Liver (tissue), 9 donors: ENCODE measurements around the gene GCNA. TPM values are rescaled to one million over a fixed set of nuclear protein-coding genes. Genes with fewer than 3 reads are reported as not detected.
"Not testable (repeated sequence)": the region's sequence is repeated elsewhere in the genome, so short reads cannot be mapped to it uniquely, and the experiment has no call there.

Experiments used
- DNase-seq: peaks from one replicate; pipeline ENCODE4 v3.0.0-alpha.2; 2017; ENCODE audit warnings: low spot score
- H3K27ac ChIP-seq, 2 donors: one replicate each; pipeline ENCODE4 v1.7.0; 2013; ENCODE audit warnings: inconsistent platforms in 2 of 2, low read length in 2 of 2, control low read depth in 1 of 2, low read depth in 1 of 2, mild to moderate bottlenecking in 1 of 2
- H3K27me3 ChIP-seq, 4 donors: one replicate each; pipeline versions ENCODE4 v1.6.1 to v1.7.0; 2013; ENCODE audit warnings: low read length in 3 of 4, inconsistent platforms in 1 of 4, mild to moderate bottlenecking in 1 of 4, moderate library complexity in 1 of 4; ENCODE audit not compliant: control insufficient read depth in 4 of 4, insufficient read depth in 4 of 4
- H3K36me3 ChIP-seq, 4 donors: one replicate each; pipeline versions ENCODE4 v1.6.1 to v1.7.0; 2013; ENCODE audit warnings: low read length in 3 of 4, mild to moderate bottlenecking in 3 of 4, low read depth in 1 of 4, moderate library complexity in 1 of 4; ENCODE audit not compliant: control insufficient read depth in 4 of 4, insufficient read depth in 3 of 4
- H3K4me1 ChIP-seq, 4 donors: one replicate each; pipeline versions ENCODE4 v1.6.1 to v1.7.0; 2013; ENCODE audit warnings: low read length in 3 of 4, mild to moderate bottlenecking in 3 of 4, moderate library complexity in 1 of 4; ENCODE audit not compliant: control insufficient read depth in 4 of 4, insufficient read depth in 4 of 4
- H3K4me3 ChIP-seq, 3 donors: one replicate each; pipeline versions ENCODE4 v1.6.1 to v1.7.0; 2013; ENCODE audit warnings: low read length in 3 of 3, control low read depth in 1 of 3, low read depth in 1 of 3, mild to moderate bottlenecking in 1 of 3
- H3K9ac ChIP-seq, 2 donors: one replicate each; pipeline ENCODE4 v1.7.0; 2013; ENCODE audit warnings: low read length in 2 of 2, mild to moderate bottlenecking in 2 of 2, moderate library complexity in 2 of 2, control low read depth in 1 of 2, low read depth in 1 of 2
- H3K9me3 ChIP-seq, 4 donors: one replicate each; pipeline versions ENCODE4 v1.6.1 to v1.7.0; 2013; ENCODE audit warnings: low read length in 3 of 4; ENCODE audit not compliant: control insufficient read depth in 4 of 4
- CTCF ChIP-seq: fragments of 150-350 bp; IDR thresholded peaks from 2 replicates; pipeline ENCODE4 v1.5.1; 2017; ENCODE audit warnings: improper control_type of control experiment, low read depth, low read length; ENCODE audit not compliant: missing input control
- EGR1 ChIP-seq, 2 donors: IDR thresholded peaks; 2 replicates each; pipeline ENCODE4 v1.6.1; 2016 to 2018; ENCODE audit warnings: antibody characterized with exemption in 2 of 2, low read depth in 2 of 2
- GABPA ChIP-seq, 2 donors: IDR thresholded peaks in 1 of 2; conservative IDR thresholded peaks in 1 of 2; 2 replicates each; pipeline ENCODE4 v1.6.1; 2016; ENCODE audit warnings: antibody characterized with exemption in 2 of 2, mild to moderate bottlenecking in 1 of 2, moderate library complexity in 1 of 2
- JUND ChIP-seq, 2 donors: IDR thresholded peaks; 2 replicates each; pipeline ENCODE4 v1.6.1; 2016; ENCODE audit warnings: antibody characterized with exemption in 2 of 2
- NR2F2 ChIP-seq: IDR thresholded peaks from 2 replicates; pipeline ENCODE4 v1.6.1; 2016; ENCODE audit warnings: antibody characterized with exemption
- RAD21 ChIP-seq, 2 donors: IDR thresholded peaks; 2 replicates each; pipeline ENCODE4 v1.6.1; 2016; ENCODE audit warnings: antibody characterized with exemption in 2 of 2, mild to moderate bottlenecking in 2 of 2
- SP1 ChIP-seq: IDR thresholded peaks from 2 replicates; pipeline ENCODE4 v1.6.1; 2018; ENCODE audit warnings: antibody characterized with exemption, mild to moderate bottlenecking
- TAF1 ChIP-seq: conservative IDR thresholded peaks from 2 replicates; pipeline ENCODE4 v1.6.1; 2016; ENCODE audit warnings: antibody characterized with exemption, mild to moderate bottlenecking
- YY1 ChIP-seq: IDR thresholded peaks from 2 replicates; pipeline ENCODE4 v1.6.1; 2016; ENCODE audit warnings: antibody characterized with exemption, mild to moderate bottlenecking
- WGBS: extraction: QIAGEN DNeasy Blood & Tissue Kit; methylation state at CpG from one replicate; pipeline ENCODE4 v1.1.7; 2013; 5-methylcytosine and 5-hydroxymethylcytosine counted together
- polyA plus RNA-seq, 2 donors: library from polyadenylated mRNA; stranded (reverse) in 1 of 2; unstranded in 1 of 2; fragments of 200-250 nt in 1 of 2; fragments of >200 nt in 1 of 2; fragmentation: Nextera tagmentation in 1 of 2; extraction: Ambion mirVana in 1 of 2; gene quantifications; one replicate each; pipeline versions ENCODE4 v1.2.1 to v1.2.3, GENCODE V29; 2013 to 2015
- total RNA-seq, 2 donors: library from RNA; depleted of rRNA; stranded (reverse); fragments of >200 nt; gene quantifications; one replicate each; pipeline ENCODE4 v1.2.3, GENCODE V29; 2014
- TF ChIP-seq, protein P1 (sequence below): IDR thresholded peaks from 2 replicates; pipeline ENCODE4 v1.6.1; 2016; ENCODE audit warnings: antibody characterized with exemption
- TF ChIP-seq, protein P2 (sequence below): IDR thresholded peaks from 2 replicates; pipeline ENCODE4 v1.6.1; 2016; ENCODE audit warnings: antibody characterized with exemption, mild to moderate bottlenecking
- TF ChIP-seq, protein P3 (sequence below): IDR thresholded peaks from 2 replicates; pipeline ENCODE4 v1.6.1; 2016; ENCODE audit warnings: antibody characterized with exemption
- donor health status: healthy.
- donor health status: healthy.
- donor health status: healthy.
- donor health status: healthy.
- donor health status: healthy.

The GCNA gene
- total and polyA plus RNA-seq, 4 donors = 0.18 to 3.7 (median 0.73) TPM

- Histone ChIP-seq H3K27me3 (no peaks in the 10 kb centered on the region), H3K4me3 (no peak overlapping the region), H3K36me3 (peaks cover 4 to 35% (median 20%) of the 10 kb centered on the region in 4 donors), H3K9me3 (no peaks in the 10 kb centered on the region), H3K27ac (no peak overlapping the region), H3K9ac (no peak overlapping the region), H3K4me1 (no peaks in the 10 kb centered on the region)
- whole genome bisulfite sequencing = 89% methylated on average over 3 of the region's 3 CpGs
- no peak for DNase-seq
- TF ChIP-seq SP1 (no peak), RAD21 (IDR thresholded peaks at IDR 0.05) (no peak)
- TF ChIP-seq, protein P1, sequence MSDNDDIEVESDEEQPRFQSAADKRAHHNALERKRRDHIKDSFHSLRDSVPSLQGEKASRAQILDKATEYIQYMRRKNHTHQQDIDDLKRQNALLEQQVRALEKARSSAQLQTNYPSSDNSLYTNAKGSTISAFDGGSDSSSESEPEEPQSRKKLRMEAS = no peak
- TF ChIP-seq, protein P2, sequence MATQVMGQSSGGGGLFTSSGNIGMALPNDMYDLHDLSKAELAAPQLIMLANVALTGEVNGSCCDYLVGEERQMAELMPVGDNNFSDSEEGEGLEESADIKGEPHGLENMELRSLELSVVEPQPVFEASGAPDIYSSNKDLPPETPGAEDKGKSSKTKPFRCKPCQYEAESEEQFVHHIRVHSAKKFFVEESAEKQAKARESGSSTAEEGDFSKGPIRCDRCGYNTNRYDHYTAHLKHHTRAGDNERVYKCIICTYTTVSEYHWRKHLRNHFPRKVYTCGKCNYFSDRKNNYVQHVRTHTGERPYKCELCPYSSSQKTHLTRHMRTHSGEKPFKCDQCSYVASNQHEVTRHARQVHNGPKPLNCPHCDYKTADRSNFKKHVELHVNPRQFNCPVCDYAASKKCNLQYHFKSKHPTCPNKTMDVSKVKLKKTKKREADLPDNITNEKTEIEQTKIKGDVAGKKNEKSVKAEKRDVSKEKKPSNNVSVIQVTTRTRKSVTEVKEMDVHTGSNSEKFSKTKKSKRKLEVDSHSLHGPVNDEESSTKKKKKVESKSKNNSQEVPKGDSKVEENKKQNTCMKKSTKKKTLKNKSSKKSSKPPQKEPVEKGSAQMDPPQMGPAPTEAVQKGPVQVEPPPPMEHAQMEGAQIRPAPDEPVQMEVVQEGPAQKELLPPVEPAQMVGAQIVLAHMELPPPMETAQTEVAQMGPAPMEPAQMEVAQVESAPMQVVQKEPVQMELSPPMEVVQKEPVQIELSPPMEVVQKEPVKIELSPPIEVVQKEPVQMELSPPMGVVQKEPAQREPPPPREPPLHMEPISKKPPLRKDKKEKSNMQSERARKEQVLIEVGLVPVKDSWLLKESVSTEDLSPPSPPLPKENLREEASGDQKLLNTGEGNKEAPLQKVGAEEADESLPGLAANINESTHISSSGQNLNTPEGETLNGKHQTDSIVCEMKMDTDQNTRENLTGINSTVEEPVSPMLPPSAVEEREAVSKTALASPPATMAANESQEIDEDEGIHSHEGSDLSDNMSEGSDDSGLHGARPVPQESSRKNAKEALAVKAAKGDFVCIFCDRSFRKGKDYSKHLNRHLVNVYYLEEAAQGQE = no peak
These were observed 22.2 kb upstream of the GCNA start for GRCh38 chrX:71556036-71556435.

- Histone ChIP-seq H3K9me3 (no peaks in the 10 kb centered on the region), H3K27ac (no peak overlapping the region), H3K4me1 (no peaks in the 10 kb centered on the region), H3K9ac (no peak overlapping the region), H3K4me3 (no peak overlapping the region), H3K36me3 (peaks cover 4 to 61% (median 40%) of the 10 kb centered on the region in 4 donors), H3K27me3 (no peaks in the 10 kb centered on the region)
- DNase-seq = no peak
- no peak for TF ChIP-seq CTCF
- no peak for TF ChIP-seq YY1
- WGBS = 78% methylated on average over 5 of the region's 5 CpGs
These were observed 19.3 kb upstream of the GCNA start for GRCh38 chrX:71558920-71559319.

GRCh38 chrX:71559773-71560172, 18.5 kb upstream of the GCNA start:
- WGBS = 88% methylated on average over 6 of the region's 6 CpGs
- H3K9ac ChIP-seq, H3K27ac ChIP-seq, DNase-seq, H3K4me3 ChIP-seq, H3K9me3 ChIP-seq, H3K4me1 ChIP-seq, H3K27me3 ChIP-seq: not testable (repeated sequence)
- H3K36me3 ChIP-seq = peaks cover 6 to 69% (median 47%) of the 10 kb centered on the region in 4 donors

GRCh38 chrX:71563921-71564320, 14.3 kb upstream of the GCNA start:
- Histone ChIP-seq H3K27me3 (no peaks in the 10 kb centered on the region), H3K4me3 (no peak overlapping the region), H3K4me1 (no peaks in the 10 kb centered on the region), H3K9me3 (no peaks in the 10 kb centered on the region), H3K27ac (no peak overlapping the region), H3K9ac (no peak overlapping the region), H3K36me3 (peaks cover 6 to 69% (median 49%) of the 10 kb centered on the region in 4 donors)
- no peak for DNase-seq
- 85% methylated on average over 1 of the region's 1 CpG for WGBS
- TF ChIP-seq, protein P3, sequence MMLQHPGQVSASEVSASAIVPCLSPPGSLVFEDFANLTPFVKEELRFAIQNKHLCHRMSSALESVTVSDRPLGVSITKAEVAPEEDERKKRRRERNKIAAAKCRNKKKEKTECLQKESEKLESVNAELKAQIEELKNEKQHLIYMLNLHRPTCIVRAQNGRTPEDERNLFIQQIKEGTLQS = no peak
- TF ChIP-seq GABPA (IDR thresholded peaks at IDR 0.05 in 1 of 2, conservative IDR thresholded peaks at IDR 0.05 in 1 of 2) = no peak
- no peak for TF ChIP-seq YY1
- TF ChIP-seq SP1 = no peak
- no peak for TF ChIP-seq TAF1
- no peak for TF ChIP-seq EGR1 (IDR thresholded peaks at IDR 0.05; ENCODE audit: low read depth in 2 of 2)
- TF ChIP-seq JUND (IDR thresholded peaks at IDR 0.05) = no peak
- no peak for TF ChIP-seq CTCF
- TF ChIP-seq NR2F2 = no peak
